Astrocyte of the cerebellum (primary cell): Measurements from ENCODE around the gene SGCA.

Source experiments
- DNase-seq: peaks from one replicate; pipeline ENCODE4 v3.0.0-alpha.2; 2011; ENCODE audit warnings: low read depth
- H3K4me3 ChIP-seq: 2 replicates; pipeline ENCODE4 v1.5.1; 2011; ENCODE audit warnings: mild to moderate bottlenecking, low read depth, low read length, moderate library complexity
- in situ Hi-C: cut with HindIII; loops from 2 replicates; pipeline ENCODE4 v1.10.0; 2017; ENCODE audit warnings: low sequenced_read_pairs
- TF ChIP-seq, protein P1 (sequence below): IDR thresholded peaks from 2 replicates; pipeline ENCODE4 v1.5.1; 2012; ENCODE audit warnings: low read length, low read depth, moderate library complexity, mild to moderate bottlenecking; ENCODE audit errors: missing control alignments

The SGCA gene

DNA sequence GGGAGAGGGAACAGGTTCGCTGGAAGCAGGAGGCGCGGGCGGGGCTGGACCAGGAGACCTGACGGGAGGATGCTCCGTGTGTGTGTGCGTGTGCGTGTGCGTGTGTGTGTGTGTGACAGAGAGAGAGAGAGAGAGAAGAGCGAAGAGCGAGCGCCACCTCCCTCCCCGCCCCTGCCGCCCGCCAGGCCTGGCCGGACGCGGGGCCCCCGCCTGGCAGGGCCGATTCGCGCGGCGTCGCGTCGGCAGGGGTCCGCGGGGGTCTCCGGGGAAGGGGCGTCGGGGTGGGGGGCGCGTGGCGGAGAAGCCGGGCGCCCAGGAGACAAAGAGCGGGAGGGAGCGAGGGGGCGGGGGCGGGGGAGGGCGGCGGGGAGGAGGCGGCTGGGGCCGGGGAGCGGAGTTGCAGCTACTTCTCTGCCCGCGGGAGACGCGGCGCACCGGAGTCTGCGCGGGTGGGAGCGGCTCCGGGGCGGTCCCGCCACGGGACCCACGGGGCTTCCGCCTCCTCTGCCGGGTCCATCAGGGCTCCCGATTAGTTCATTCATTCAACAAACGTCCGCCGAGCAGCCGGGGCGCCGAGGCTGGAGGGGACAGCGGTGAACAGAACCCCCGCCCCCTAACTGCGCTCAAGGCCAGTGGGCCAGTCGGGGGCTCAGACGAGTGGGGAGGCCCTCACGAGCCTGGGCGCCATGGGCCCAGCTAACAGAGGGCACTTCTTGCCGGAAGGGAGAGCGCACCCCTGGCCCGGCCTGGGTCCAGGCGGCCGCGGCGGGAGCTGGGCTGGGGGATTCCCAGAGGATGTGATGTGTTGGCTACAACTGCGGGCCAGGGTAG lies 35.9 kb upstream of the SGCA start, which contains the start of gene SAMD14:
Gene SAMD14, minus strand, starts transcription at position 433 of the 831 bp plus-strand sequence. CDS start 5,201 bp downstream, outside the sequence.
- peak within 1 kb of the TSS; percentile 62 for H3K4me3 ChIP-seq

DNA sequence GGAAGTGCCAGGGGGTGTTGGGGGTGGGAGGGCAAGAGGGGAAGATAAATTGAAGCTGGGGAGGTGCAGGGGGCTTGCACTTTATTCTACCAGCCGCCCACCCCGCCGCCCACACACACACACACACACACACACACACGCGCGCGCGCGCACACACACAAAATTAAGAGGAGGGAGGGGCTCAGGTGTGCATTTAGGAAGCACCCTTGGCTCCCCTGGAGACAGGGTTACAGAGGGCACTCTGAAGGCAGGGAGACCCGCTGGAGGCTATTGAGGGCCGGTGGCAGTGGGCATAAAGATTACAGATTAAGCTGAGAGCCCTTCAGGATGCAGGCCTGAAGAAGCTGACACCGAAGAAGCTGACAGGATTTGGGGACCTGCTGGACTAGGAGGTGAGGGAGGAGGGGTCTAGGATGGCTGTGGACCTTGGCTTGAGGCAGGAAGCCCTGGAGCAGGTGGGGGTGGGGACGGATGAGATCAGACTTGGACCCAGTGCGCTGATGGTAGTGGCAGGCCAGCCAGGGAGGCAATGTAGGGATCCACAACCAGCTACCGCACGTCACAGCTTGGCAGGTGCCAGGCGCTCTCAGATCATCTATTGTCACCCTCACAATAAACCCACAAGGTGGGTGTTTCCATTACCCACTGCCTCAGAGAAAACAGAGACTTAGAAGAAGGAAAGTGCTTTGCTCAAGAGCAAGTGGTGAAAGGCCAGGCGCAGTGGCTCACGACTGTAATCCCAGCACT lies 35.1 kb upstream of the SGCA start:
- no peak for DNase-seq
- TF ChIP-seq, protein P1, sequence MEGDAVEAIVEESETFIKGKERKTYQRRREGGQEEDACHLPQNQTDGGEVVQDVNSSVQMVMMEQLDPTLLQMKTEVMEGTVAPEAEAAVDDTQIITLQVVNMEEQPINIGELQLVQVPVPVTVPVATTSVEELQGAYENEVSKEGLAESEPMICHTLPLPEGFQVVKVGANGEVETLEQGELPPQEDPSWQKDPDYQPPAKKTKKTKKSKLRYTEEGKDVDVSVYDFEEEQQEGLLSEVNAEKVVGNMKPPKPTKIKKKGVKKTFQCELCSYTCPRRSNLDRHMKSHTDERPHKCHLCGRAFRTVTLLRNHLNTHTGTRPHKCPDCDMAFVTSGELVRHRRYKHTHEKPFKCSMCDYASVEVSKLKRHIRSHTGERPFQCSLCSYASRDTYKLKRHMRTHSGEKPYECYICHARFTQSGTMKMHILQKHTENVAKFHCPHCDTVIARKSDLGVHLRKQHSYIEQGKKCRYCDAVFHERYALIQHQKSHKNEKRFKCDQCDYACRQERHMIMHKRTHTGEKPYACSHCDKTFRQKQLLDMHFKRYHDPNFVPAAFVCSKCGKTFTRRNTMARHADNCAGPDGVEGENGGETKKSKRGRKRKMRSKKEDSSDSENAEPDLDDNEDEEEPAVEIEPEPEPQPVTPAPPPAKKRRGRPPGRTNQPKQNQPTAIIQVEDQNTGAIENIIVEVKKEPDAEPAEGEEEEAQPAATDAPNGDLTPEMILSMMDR = no peak
- in situ Hi-C loops = no loop called here
- H3K4me3 ChIP-seq = peak overlapping the region; percentile 62

More for the DNA sequence above, 35.9 kb upstream of the SGCA start, which contains the start of gene SAMD14:
- in situ Hi-C loops = no loop called here
- TF ChIP-seq, protein P1 = no peak
- no peak for DNase-seq

DNA sequence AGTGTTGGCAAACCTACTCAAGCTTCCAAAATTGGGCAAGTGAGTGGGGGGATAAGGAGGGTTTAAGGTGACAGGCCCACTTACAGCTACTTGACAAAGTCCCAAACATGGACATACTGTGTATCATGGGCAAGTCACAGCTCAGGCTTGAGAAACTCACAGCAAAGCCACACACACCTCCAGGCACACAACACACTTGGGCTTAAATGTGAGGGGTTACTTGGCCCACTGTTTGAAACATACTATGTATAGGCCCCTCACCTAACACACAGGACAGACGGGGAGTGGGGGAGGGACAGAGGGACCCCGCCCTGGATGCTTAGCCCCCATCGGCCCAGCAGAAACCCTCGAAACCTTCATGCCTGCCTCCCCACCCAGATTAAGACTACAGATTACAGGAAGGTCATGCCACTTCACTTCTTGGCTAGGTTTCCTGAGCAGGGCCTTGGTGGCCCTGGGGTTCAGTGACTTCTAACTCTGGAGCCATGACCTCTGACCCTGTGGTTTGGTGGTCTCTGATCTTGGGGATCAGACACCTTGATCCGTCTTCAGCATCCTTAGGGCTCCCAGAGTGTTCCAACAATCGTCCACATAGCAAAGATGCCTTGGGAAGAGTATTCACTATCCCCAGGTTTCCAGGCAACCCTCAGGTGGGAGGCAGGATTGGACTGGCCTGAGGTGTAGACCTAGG lies 33.6 kb upstream of the SGCA start:
- H3K4me3 ChIP-seq = no peak overlapping the region
- no peak for DNase-seq
- in situ Hi-C loops = no loop called here
- TF ChIP-seq, protein P1 = no peak

DNA sequence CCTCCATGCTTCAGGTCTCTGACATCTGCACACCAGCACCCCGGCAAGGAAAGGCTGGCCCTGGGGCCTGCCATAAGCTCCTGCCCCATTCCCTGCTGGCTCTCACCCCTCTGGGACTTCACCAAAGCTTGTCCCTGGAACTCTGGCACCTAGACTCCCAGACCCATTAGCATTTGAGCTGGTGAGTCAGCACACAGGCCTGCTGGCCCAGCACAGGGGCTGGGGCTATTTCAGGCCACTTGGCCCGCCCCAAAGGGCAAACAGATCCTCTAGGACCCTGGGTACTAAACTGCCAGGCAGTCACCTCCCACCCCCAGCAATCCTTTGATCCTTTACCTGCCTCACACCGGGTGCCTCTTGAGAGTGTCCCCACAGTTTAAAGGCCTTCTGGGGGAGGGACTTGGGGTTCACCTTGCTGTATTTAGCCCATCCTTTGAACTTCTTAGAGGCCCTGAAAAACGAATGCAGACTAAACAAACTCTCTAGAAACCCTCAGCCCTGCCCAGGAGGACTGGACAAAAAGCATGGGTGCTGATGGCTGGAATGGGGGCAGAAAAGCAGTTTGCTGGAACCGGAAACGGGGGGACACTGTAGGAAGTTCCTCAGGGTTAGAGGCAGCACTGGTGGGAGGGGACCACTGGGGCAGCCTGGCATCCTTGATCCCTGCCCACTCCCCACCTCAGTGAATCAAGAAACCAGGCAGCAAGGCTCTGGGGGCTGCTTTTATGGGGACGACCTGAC lies 32.6 kb upstream of the SGCA start:
- no peak for DNase-seq
- TF ChIP-seq, protein P1 = no peak
- no peak overlapping the region for H3K4me3 ChIP-seq
- in situ Hi-C loops = no loop called here

DNA sequence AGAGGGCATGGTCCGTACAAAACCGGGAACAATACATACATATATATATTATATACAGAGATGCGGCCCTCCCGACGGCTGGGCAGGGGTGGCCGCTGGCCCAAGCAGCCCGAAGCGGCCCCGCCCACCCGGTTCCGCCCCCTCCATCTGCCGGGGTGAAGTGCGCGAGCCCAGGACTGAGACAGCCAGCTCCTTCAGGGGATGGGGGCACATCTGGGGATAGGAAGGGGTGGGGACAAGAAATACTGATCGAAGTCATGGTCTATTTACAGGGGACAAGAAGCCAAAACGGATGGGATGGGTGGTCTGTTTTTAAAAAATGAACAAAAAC lies 32.1 kb upstream of the SGCA start:
- no peak for DNase-seq
- H3K4me3 ChIP-seq = no peak overlapping the region
- TF ChIP-seq, protein P1 = no peak
- in situ Hi-C loops = no loop called here
